HS-5 (cell line): Measurements from ENCODE around the gene UROC1.
"Not testable (repeated sequence)": the region's sequence is repeated elsewhere in the genome, so short reads cannot be mapped to it uniquely, and the experiment has no call there.

Experiments used
- DNase-seq: peaks from one replicate; pipeline ENCODE4 v3.0.0-alpha.2; 2012; ENCODE audit warnings: low read depth

UROC1 gene

DNA sequence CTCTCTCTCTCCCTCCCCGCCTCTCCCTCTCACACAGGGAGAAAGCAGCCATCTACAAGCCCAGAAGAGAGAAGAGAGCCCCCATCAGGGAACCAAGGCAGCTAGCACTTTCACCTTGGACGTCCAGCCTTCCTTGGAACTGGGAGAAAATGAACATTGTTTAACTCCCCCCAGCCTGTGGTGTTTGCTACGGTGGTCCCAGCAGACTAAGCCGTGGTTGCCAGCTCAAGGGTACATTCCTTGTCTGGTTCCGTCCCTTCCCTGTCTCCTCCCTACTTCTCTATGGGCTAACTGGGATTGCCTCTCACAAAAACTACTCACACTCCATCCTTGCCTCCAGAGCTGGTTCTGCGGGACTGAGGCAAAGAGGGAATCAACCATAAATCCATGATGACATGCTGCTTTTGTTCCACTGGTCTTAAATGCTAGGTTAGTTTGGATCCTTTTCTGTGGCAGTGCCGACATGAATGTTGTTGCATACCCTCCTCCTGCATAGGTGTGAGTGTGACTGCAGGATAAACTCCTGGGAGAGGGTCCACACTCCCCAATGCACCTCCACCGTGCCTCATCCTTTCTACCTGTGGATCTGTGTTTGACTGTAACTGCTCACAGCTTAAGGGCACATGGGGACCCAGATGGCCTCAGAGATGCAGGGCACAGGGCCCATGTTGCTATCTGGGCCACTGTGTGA lies 29.1 kb upstream of the UROC1 start:
- DNase-seq, result no peak

GRCh38 chr3:126546013-126546412 lies 28.4 kb upstream of the UROC1 start:
- no peak for DNase-seq

- DNase-seq, result no peak
Observed at GRCh38 chr3:126545544-126545943, 28.0 kb upstream of the UROC1 start.

DNA sequence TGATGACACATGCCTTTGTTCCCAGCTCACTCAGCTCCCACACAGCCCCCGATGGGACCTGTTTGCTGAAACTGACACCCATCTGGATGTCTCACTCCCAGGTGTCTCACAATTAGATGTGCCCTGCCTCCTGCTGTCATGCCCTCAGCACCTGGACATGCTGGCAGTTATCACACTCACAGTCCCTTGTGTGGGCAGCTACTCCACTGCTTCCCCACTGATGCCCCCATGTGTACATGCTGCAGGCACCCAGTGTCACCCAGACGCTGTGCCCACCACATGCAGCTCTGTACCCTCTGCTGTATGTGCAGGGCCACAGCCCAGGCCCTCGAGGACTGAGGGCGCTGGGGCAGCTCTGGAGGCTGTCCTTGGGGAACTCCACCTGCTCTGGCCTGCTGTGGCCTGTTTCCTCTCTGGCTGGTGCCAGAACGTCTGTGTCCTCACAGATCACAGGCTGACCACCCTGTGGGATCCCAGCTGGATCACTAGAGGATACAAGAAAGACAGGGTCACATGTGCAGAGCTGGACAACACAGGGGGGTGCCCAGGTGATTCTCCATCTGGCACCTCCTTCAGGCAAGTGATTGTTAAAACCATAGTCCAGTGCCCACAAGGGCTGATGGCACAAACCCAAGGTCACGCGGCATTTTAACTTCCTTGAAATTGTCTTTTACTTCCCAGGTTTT lies 27.2 kb upstream of the UROC1 start:
- DNase-seq, result no peak

DNA sequence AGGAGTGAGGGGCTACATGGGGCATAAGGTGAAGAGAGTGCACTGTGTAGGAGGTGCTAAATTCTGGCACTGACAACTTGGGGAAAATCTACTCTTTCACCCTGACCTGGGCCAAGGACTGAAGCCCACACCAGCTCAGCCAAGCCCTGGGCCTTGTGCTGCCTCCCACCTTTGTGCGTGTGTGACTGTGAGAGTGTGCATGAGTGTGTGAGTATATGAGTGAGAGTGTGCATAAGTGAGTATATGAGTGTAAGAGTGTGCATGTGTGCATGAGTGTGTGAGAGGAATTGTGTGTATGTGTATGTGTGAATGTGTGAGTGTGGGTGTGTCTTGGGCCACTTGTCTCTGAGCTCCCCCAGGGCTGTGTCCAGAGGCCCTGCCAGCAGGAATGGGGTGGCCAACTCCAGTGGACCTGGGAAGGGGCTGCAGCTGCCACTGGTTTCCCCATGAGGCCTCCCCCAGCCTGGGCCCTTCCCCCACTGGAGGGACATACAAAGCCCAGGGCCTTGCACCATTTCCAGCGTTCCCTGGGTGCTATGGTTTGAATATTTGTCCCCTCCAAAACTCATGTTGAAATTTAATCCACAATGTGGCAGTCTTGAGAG lies 26.0 kb upstream of the UROC1 start:
- DNase-seq, result no peak

- DNase-seq, result no peak
Observed at GRCh38 chr3:126542340-126543241, 25.0 kb upstream of the UROC1 start.

DNA sequence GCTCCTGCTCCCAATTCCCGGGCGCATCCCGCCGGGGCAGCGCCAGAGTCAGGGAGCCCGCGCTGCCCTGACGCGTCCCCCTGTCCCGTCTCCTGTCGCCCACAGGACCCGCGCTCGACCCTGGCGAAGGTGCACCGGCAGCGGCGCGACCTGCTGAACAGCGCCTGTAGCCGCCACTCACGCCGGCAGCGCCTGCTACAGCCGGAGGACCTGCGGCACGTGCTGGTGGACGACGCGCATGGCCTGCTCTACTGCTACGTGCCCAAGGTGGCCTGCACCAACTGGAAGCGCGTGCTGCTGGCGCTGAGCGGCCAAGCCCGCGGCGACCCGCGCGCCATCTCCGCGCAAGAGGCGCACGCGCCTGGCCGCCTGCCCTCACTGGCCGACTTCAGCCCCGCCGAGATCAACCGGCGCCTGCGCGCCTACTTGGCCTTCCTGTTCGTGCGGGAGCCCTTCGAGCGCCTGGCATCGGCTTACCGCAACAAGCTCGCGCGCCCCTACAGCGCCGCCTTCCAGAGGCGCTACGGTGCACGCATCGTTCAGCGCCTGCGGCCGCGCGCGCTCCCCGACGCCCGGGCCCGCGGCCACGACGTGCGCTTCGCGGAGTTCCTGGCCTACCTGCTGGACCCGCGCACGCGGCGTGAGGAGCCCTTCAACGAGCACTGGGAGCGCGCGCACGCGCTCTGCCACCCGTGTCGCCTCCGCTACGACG lies 24.2 kb upstream of the UROC1 start:
- no peak for DNase-seq

DNA sequence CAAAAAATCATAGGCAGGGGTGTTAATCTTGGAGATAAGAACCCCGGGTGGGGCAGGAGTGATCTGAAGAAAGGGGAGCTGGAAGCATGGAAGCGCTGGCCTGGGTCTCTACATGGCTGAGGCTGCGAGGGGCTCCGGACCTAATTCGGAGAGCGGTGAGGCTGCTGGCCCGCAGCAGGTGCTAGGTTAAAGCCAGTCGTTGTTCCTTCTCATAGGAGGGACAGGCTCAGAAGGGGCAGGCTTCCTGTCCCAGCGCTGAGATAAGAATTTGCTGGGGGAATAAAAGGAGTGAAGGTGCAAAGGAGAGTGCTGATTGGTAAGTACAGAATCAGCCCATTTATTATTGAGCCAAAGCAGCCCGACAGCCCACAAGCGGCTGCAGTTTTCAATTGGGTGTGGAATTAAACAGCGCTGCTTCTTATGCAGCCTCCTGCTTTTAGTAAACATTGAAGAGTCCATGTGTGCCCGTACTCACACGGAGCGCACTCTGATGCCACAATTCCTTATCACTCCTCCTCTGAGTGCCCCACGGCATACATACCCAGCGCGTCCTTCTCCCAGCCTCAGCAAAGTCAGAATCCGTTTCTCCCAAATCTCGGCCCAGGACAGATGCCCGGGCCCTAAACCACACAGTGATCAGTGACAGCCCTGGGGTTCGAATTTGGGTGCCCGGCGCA lies 23.5 kb upstream of the UROC1 start:
- no peak for DNase-seq

- peak; percentile 98 for DNase-seq
Observed at GRCh38 chr3:126540342-126540849, 22.8 kb upstream of the UROC1 start.

- no peak for DNase-seq
Observed at GRCh38 chr3:126539558-126540250, 22.1 kb upstream of the UROC1 start.

DNA sequence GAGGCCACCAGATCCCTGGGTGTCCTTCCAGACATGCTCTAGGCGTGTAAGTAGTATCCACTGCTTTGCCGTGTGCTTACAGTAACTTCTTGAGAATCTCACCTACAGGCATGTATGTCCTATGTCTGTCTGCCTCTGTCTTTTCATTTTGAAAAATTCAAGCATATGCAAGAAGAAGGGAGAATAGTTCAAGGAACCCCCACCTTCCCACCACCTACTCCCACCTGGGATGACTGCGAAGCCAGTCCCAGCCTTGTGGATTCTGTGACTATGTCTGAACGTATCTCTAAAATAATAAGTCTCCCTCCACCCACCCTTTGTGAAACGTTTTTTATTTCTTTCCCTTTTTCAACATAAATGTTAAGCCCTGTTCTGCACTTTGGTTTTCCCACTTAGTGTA lies 21.4 kb upstream of the UROC1 start:
- DNase-seq, result no peak

GRCh38 chr3:126538316-126538715 lies 20.7 kb upstream of the UROC1 start:
- no peak for DNase-seq

DNA sequence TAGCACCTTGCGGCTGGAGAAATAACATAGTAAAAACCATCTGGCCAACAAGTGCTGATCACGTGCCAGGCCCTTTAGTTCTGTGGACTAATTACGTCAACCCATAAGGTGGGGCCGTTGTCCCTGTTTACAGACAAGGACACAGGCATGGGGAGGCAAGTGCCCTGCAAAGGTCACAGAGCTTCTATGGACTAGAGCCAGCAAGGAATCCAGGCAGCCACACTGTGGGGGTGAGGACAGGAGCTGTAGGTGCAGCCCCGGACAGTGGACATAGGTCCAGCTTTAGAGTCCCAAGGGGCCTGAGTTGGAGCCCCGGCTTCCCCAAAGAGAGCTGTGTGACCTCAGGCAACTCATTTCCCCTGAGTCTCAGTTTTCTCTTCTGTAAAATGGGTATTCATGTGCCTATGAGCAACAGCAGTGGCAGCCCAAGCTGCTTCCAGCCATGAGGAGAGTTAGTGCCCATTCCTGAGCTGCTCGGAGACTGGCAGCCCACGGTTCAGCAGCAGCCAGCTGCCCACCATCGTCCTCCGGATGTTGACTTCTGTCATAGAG lies 20.2 kb upstream of the UROC1 start:
- DNase-seq, result no peak

DNA sequence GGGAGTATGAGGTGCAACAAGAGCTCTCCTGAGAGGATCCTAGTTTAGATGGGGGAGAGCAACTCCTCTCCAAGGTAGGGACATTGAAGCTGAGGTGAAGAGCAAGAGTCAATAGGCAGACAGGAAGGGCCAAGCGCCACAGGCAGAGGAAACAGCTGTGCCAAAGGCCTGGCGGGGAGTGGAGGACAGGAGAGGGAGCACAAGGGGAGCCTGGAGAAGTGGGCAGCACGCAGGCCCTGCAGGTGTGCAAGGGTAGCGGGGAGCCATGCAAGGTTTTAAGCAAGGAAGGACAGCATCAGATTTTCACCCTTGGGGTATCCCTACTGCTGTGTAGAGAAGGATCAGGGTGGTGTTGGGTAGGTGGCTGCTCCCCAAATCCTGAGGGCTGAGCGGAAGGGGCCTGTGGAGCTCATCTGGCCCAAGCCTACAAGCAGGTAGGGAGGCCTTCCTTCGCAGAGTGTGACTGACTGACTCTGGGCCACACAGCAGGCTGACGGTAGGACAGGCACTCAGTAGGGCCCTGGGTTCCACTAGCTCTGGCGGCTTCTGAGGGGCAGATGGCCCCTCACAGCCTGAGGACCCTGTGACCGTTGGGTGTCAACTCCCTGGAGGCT lies 19.6 kb upstream of the UROC1 start:
- DNase-seq, result no peak

DNA sequence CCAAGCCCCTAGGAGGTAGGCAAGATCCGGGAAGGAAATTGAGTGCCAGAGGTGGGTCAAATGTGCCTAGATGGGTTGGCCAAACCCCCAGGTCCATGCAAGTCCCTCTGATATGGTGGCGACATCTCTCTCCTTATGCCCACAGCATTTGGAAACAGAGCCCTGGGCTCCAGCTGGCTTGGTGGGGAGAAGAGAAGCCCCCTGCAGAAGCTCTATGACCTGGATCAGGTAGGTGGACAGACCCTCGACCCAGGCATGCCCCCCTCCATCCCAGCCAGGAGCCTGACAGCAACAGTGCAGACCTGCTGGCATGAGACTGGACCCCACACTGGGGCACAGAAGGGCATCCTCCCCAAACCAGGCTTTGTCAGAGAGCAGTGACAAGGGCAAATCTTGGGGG lies 18.6 kb upstream of the UROC1 start:
- no peak for DNase-seq

GRCh38 chr3:126535636-126536035 lies 18.1 kb upstream of the UROC1 start:
- no peak for DNase-seq

- not testable (repeated sequence) for DNase-seq
Observed at GRCh38 chr3:126534716-126535115, 17.1 kb upstream of the UROC1 start.

DNA sequence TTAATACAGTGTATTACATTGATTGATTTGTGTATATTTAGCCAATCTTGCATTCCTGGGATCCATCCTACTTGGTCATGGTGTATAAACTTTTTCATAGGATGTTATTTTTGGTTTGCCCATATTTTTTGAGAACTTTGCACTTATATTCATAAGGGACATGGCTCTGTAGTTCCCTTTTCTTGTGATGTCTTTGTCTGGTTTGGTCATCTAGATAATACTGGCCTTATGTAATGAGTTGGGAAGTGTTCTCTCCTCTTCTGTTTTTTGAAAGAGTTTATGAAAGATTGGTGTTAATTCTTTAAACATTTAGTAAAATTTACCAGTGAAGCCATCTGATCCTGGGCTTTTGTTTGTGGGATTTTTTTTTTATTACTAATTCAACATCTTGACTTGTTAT lies 15.9 kb upstream of the UROC1 start:
- no peak for DNase-seq

DNA sequence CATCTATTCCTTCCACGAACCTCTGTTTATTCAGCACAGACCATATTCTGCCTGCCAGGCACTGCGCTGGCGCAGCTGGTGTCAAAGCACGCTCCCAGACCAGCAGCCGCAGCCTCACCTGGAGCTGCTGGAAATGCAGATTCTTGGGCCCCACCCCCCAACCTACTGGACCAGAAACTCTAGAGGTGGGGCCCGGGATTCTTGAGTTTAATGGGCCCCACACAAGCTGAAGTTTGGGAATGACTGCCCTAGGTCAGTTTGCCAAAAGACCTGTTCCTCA lies 13.4 kb upstream of the UROC1 start:
- no peak for DNase-seq
